HEK293 (cell line): ENCODE results near the gene FIGNL2.

Source experiments
- CTCF ChIP-seq: fragments of 450-650 bp; formaldehyde crosslinking; IDR thresholded peaks from 2 replicates; pipeline ENCODE4 v1.5.1; 2016; ENCODE audit warnings: missing biosample characterization, missing genetic modification characterization
- KLF17 ChIP-seq: fragments of 450-650 bp; formaldehyde crosslinking; IDR thresholded peaks from 2 replicates; pipeline ENCODE4 v1.5.1; 2016; ENCODE audit warnings: missing biosample characterization, missing genetic modification characterization
- PRDM1 ChIP-seq: fragments of 450-650 bp; formaldehyde crosslinking; IDR thresholded peaks from 2 replicates; pipeline ENCODE4; 2016; ENCODE audit warnings: missing biosample characterization, missing genetic modification characterization
- YY1 ChIP-seq: fragments of 450-650 bp; formaldehyde crosslinking; IDR thresholded peaks from 2 replicates; pipeline ENCODE4 v1.5.1; 2018; ENCODE audit warnings: missing biosample characterization, missing genetic modification characterization
- ZBTB8A ChIP-seq: fragments of 450-650 bp; formaldehyde crosslinking; IDR thresholded peaks from 2 replicates; pipeline ENCODE4 v1.5.1; 2016; ENCODE audit warnings: missing biosample characterization, missing genetic modification characterization
- ZNF148 ChIP-seq: fragments of 450-650 bp; formaldehyde crosslinking; IDR thresholded peaks from 2 replicates; pipeline ENCODE4 v1.5.0; 2017; ENCODE audit warnings: missing biosample characterization, missing genetic modification characterization, borderline replicate concordance
- ZNF274 ChIP-seq, 2 experiments: fragments of 200-500 bp in 1 of 2; fragments of 450-650 bp in 1 of 2; sonication (Bioruptor generic) in 1 of 2; formaldehyde crosslinking in 1 of 2; IDR thresholded peaks; 2 replicates each; pipeline versions ENCODE4 v1.5.1 to v1.6.1; 2014 to 2016; ENCODE audit warnings: borderline replicate concordance in 1 of 2, inconsistent platforms in 1 of 2, low read length in 1 of 2, missing biosample characterization in 1 of 2, missing genetic modification characterization in 1 of 2
- ZNF529 ChIP-seq: fragments of 450-650 bp; formaldehyde crosslinking; IDR thresholded peaks from 2 replicates; pipeline ENCODE4 v1.5.1; 2017; ENCODE audit warnings: missing genetic modification characterization, missing biosample characterization; ENCODE audit not compliant: insufficient replicate concordance
- ZNF600 ChIP-seq: fragments of 450-650 bp; formaldehyde crosslinking; IDR thresholded peaks from 2 replicates; pipeline ENCODE4 v1.5.1; 2016; ENCODE audit warnings: missing biosample characterization, missing genetic modification characterization

- TF ChIP-seq PRDM1 (tag by site-specific recombination) (no peak), YY1 (tag by site-specific recombination) (no peak), KLF17 (no peak), CTCF (no peak), ZBTB8A (no peak), ZNF529 (tag by site-specific recombination) (no peak), ZNF600 (tag by site-specific recombination) (no peak), ZNF148 (tag by site-specific recombination) (no peak), ZNF274 (IDR thresholded peaks at IDR 0.05; ENCODE audit: low read length) (no peak), ZNF274 (tag by site-specific recombination; IDR thresholded peaks at IDR 0.05; ENCODE audit: borderline replicate concordance) (no peak)
These were observed 14.1 kb downstream of the FIGNL2 start for GRCh38 chr12:51834411-51834810.
